SK-N-SH treated with all-trans-retinoic acid at 6 μM for 48 hours (cell line): ENCODE data around the gene DPT.

ENCODE experiments used
- ATAC-seq: fragments of 200-7000 bp; cut with Tn5 transposase; 3 replicates; pipeline ENCODE4 v1.9.1; 2020; ENCODE audit warnings: mild to moderate bottlenecking, moderate library complexity
- ARNTL ChIP-seq: fragments of 450-650 bp; formaldehyde crosslinking; IDR thresholded peaks from 2 replicates; pipeline ENCODE4 v1.5.0; 2020; ENCODE audit warnings: low read depth, mild to moderate bottlenecking, moderate library complexity, borderline replicate concordance
- CREB5 ChIP-seq: fragments of 250-450 bp; sonication (Bioruptor Pico); IDR thresholded peaks from 2 replicates; pipeline ENCODE4 v1.5.1; 2020; ENCODE audit warnings: low read depth, mild to moderate bottlenecking, moderate library complexity
- ESRRG ChIP-seq: fragments of 250-450 bp; sonication (Bioruptor Pico); IDR thresholded peaks from 2 replicates; pipeline ENCODE4 v1.6.1; 2021; ENCODE audit warnings: mild to moderate bottlenecking
- GLIS3 ChIP-seq: fragments of 250-450 bp; sonication (Bioruptor Pico); IDR thresholded peaks from 2 replicates; pipeline ENCODE4 v1.5.0; 2020; ENCODE audit warnings: mild to moderate bottlenecking, moderate library complexity
- OSR1 ChIP-seq: fragments of 250-450 bp; sonication (Bioruptor Pico); IDR thresholded peaks from 2 replicates; pipeline ENCODE4 v1.8.0; 2022; ENCODE audit warnings: moderate library complexity, mild to moderate bottlenecking, inconsistent platforms
- PATZ1 ChIP-seq: fragments of 250-450 bp; sonication (Bioruptor Pico); IDR thresholded peaks from 2 replicates; pipeline ENCODE4 v1.8.0; 2020; ENCODE audit warnings: mild to moderate bottlenecking, moderate library complexity, borderline replicate concordance
- POU6F1 ChIP-seq: fragments of 250-450 bp; sonication (Bioruptor Pico); IDR thresholded peaks from 2 replicates; pipeline ENCODE4 v1.8.0; 2021; ENCODE audit warnings: low read depth, mild to moderate bottlenecking, moderate library complexity, borderline replicate concordance
- RARB ChIP-seq: fragments of 250-450 bp; sonication (Bioruptor Pico); IDR thresholded peaks from 2 replicates; pipeline ENCODE4 v1.8.0; 2021; ENCODE audit warnings: mild to moderate bottlenecking, moderate library complexity
- SNAI2 ChIP-seq: fragments of 250-450 bp; sonication (Bioruptor Pico); IDR thresholded peaks from 2 replicates; pipeline ENCODE4 v1.5.0; 2020; ENCODE audit warnings: mild to moderate bottlenecking, moderate library complexity
- TCF4 ChIP-seq: fragments of 250-450 bp; sonication (Bioruptor Pico); IDR thresholded peaks from 2 replicates; pipeline ENCODE4 v1.8.0; 2021; ENCODE audit warnings: mild to moderate bottlenecking, moderate library complexity, borderline replicate concordance
- TOX ChIP-seq: fragments of 250-450 bp; sonication (Bioruptor Pico); IDR thresholded peaks from 2 replicates; pipeline ENCODE4 v1.8.0; 2021; ENCODE audit warnings: mild to moderate bottlenecking, moderate library complexity, borderline replicate concordance
- TSHZ2 ChIP-seq: fragments of 250-450 bp; sonication (Bioruptor Pico); IDR thresholded peaks from 2 replicates; pipeline ENCODE4 v1.5.0; 2020; ENCODE audit warnings: mild to moderate bottlenecking, moderate library complexity
- ZC3H10 ChIP-seq: fragments of 250-450 bp; sonication (Bioruptor Pico); IDR thresholded peaks from 2 replicates; pipeline ENCODE4 v1.5.1; 2021; ENCODE audit warnings: mild to moderate bottlenecking, moderate library complexity
- ZFP3 ChIP-seq: fragments of 250-450 bp; sonication (Bioruptor Pico); IDR thresholded peaks from 2 replicates; pipeline ENCODE4 v1.5.0; 2020; ENCODE audit warnings: mild to moderate bottlenecking, moderate library complexity
- ZFP30 ChIP-seq: fragments of 450-650 bp; formaldehyde crosslinking; IDR thresholded peaks from 2 replicates; pipeline ENCODE4 v1.5.0; 2022; ENCODE audit warnings: mild to moderate bottlenecking, moderate library complexity
- ZNF565 ChIP-seq: fragments of 450-650 bp; formaldehyde crosslinking; conservative IDR thresholded peaks from 2 replicates; pipeline ENCODE4 v1.5.0; 2020; ENCODE audit warnings: low read depth, mild to moderate bottlenecking, moderate library complexity
- ZNF70 ChIP-seq: fragments of 450-650 bp; formaldehyde crosslinking; IDR thresholded peaks from 2 replicates; pipeline ENCODE4 v1.5.0; 2020; ENCODE audit warnings: mild to moderate bottlenecking, moderate library complexity
- ZNF8 ChIP-seq: fragments of 450-650 bp; formaldehyde crosslinking; IDR thresholded peaks from 2 replicates; pipeline ENCODE4 v1.5.0; 2020; ENCODE audit warnings: mild to moderate bottlenecking, moderate library complexity

DPT gene

GRCh38 chr1:168760241-168760640, 31.2 kb upstream of the DPT start:
- no peak for TF ChIP-seq PATZ1
- no peak for TF ChIP-seq ZC3H10 (CRISPR knock-in tag)
- no peak for TF ChIP-seq GLIS3 (CRISPR knock-in tag)
- no peak for TF ChIP-seq CREB5 (CRISPR knock-in tag)
- no peak for TF ChIP-seq ESRRG (CRISPR knock-in tag)
- TF ChIP-seq ZNF70 (CRISPR knock-in tag), result no peak
- TF ChIP-seq TSHZ2, result no peak
- TF ChIP-seq POU6F1 (CRISPR knock-in tag), result no peak
- no peak for TF ChIP-seq TCF4 (CRISPR knock-in tag)
- TF ChIP-seq TOX, result no peak
- TF ChIP-seq OSR1 (CRISPR knock-in tag), result no peak
- TF ChIP-seq ZNF8 (CRISPR knock-in tag), result no peak
- TF ChIP-seq ZFP3 (CRISPR knock-in tag), result no peak
- no peak for ATAC-seq

GRCh38 chr1:168759077-168759476, 30.1 kb upstream of the DPT start:
- ATAC-seq, result no peak; the same call in 2 of the 3 replicates
- TF ChIP-seq ZNF565 (CRISPR knock-in tag) (no peak), ZNF8 (CRISPR knock-in tag) (no peak), ZNF70 (CRISPR knock-in tag) (no peak), ARNTL (CRISPR knock-in tag) (no peak)

GRCh38 chr1:168758503-168758902, 29.5 kb upstream of the DPT start:
- no peak for ATAC-seq

More at GRCh38 chr1:168758503-168758902, 29.5 kb upstream of the DPT start:
- TF ChIP-seq TOX (no peak), ZFP3 (CRISPR knock-in tag) (no peak), SNAI2 (CRISPR knock-in tag) (no peak), ZNF8 (CRISPR knock-in tag) (no peak), PATZ1 (no peak), ZC3H10 (CRISPR knock-in tag) (no peak), ZNF70 (CRISPR knock-in tag) (no peak), ARNTL (CRISPR knock-in tag) (no peak), ZFP30 (no peak), CREB5 (CRISPR knock-in tag) (no peak), RARB (CRISPR knock-in tag) (no peak), TCF4 (CRISPR knock-in tag) (no peak), ZNF565 (CRISPR knock-in tag) (no peak)
- TF ChIP-seq, all 23 proteins: peak for 0
